ENCODE results near the gene TBCC. TPM values are rescaled to one million over a fixed set of nuclear protein-coding genes. Genes with fewer than 3 reads are reported as not detected.

TBCC gene
- total and polyA plus RNA-seq, 4 donors: 6.9 to 13.5 (median 11.7) TPM

DNA sequence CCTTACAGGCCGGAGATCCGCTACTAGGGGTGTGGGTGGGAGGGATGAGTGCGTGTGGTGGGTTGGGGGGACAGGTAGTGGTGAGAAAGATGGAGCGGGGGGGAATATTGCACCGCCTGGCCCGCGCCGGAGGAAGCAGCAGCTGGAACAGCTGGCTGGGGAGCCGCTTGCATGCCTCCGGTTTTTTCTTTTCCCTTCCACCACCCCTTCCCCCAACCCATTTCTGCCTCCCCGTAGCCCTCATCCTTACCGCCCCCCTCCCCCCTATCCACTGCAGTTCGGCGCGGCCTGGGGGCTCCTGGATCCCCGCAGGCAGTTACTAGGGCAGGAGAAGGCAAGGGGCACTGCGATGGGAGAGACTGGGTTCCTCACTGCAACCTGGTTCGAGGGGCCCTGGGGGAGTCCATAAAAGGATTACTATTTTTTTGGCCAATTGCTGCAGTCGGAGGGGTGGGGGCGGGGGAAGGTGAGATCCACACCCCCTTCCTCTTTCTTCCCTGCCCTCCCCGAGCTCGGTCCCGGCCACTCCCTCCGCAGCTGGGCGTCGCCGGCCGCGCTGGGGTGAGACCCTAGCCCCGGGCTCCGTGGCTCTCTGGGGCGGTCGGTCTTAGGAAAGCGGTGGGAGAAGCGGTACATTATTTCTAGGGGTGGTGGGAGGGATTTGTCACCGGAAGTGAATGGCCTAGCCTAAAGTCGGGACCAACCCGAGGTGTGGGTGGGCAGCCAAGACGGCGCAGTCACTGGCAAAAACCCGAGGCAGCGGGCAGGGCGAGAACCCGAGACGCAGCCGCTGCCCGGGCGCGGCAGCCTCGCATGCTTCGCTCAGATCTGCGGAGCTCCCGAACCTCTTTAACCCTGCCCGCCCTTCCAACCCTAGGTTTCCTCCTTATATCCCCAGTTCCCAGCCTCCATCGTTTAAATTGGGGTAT, 824 bp upstream of the TBCC start:
- WGBS: under 1% methylated on average over 55 of the region's 55 CpGs
- H3K9me3 ChIP-seq (ENCODE audit: control insufficient read depth in 4 of 4, low read length in 3 of 4): no peaks in the 10 kb centered on the region
- H3K9ac ChIP-seq (ENCODE audit: low read depth in 1 of 2, low read length in 2 of 2): peak overlapping the region; percentile 79 to 94
- peaks cover 7 to 27% (median 13%) of the 10 kb centered on the region in 4 donors for H3K4me1 ChIP-seq (ENCODE audit: control insufficient read depth in 4 of 4, insufficient read depth in 4 of 4, low read length in 3 of 4)
- peak overlapping the region; percentile 78 to 92 for H3K27ac ChIP-seq (ENCODE audit: low read depth in 1 of 2, low read length in 2 of 2)
- DNase-seq (ENCODE audit: low spot score): peak; percentile 76
- no peaks in the 10 kb centered on the region for H3K27me3 ChIP-seq (ENCODE audit: control insufficient read depth in 4 of 4, insufficient read depth in 4 of 4, low read length in 3 of 4)
- TF ChIP-seq RAD21 (IDR thresholded peaks at IDR 0.05) (peak in 1 of 2 donors; percentile 13), RXRA (IDR thresholded peaks at IDR 0.05) (no peak), HNF4A (conservative IDR thresholded peaks at IDR 0.05) (no peak), SP1 (IDR thresholded peaks at IDR 0.05) (peak; percentile 38), GABPA (IDR thresholded peaks at IDR 0.05 in 1 of 2, conservative IDR thresholded peaks at IDR 0.05 in 1 of 2) (peak; percentile 15 to 44), NR2F2 (IDR thresholded peaks at IDR 0.05) (no peak), FOXA1 (IDR thresholded peaks at IDR 0.05) (no peak), YY1 (IDR thresholded peaks at IDR 0.05) (peak; percentile 36), HNF4G (IDR thresholded peaks at IDR 0.05) (no peak), JUND (IDR thresholded peaks at IDR 0.05) (no peak), TAF1 (conservative IDR thresholded peaks at IDR 0.05) (peak; percentile 67), EGR1 (IDR thresholded peaks at IDR 0.05; ENCODE audit: low read depth in 2 of 2) (peak in 1 of 2 donors; percentile 16), FOXA2 (IDR thresholded peaks at IDR 0.05) (no peak)
- TF ChIP-seq, protein P1, sequence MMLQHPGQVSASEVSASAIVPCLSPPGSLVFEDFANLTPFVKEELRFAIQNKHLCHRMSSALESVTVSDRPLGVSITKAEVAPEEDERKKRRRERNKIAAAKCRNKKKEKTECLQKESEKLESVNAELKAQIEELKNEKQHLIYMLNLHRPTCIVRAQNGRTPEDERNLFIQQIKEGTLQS (IDR thresholded peaks at IDR 0.05): no peak
- TF ChIP-seq, protein P2, sequence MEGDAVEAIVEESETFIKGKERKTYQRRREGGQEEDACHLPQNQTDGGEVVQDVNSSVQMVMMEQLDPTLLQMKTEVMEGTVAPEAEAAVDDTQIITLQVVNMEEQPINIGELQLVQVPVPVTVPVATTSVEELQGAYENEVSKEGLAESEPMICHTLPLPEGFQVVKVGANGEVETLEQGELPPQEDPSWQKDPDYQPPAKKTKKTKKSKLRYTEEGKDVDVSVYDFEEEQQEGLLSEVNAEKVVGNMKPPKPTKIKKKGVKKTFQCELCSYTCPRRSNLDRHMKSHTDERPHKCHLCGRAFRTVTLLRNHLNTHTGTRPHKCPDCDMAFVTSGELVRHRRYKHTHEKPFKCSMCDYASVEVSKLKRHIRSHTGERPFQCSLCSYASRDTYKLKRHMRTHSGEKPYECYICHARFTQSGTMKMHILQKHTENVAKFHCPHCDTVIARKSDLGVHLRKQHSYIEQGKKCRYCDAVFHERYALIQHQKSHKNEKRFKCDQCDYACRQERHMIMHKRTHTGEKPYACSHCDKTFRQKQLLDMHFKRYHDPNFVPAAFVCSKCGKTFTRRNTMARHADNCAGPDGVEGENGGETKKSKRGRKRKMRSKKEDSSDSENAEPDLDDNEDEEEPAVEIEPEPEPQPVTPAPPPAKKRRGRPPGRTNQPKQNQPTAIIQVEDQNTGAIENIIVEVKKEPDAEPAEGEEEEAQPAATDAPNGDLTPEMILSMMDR (IDR thresholded peaks at IDR 0.05; ENCODE audit: low read depth, low read length, missing input control): no peak
- TF ChIP-seq, protein P3, sequence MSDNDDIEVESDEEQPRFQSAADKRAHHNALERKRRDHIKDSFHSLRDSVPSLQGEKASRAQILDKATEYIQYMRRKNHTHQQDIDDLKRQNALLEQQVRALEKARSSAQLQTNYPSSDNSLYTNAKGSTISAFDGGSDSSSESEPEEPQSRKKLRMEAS (IDR thresholded peaks at IDR 0.05): no peak
- TF ChIP-seq, protein P4, sequence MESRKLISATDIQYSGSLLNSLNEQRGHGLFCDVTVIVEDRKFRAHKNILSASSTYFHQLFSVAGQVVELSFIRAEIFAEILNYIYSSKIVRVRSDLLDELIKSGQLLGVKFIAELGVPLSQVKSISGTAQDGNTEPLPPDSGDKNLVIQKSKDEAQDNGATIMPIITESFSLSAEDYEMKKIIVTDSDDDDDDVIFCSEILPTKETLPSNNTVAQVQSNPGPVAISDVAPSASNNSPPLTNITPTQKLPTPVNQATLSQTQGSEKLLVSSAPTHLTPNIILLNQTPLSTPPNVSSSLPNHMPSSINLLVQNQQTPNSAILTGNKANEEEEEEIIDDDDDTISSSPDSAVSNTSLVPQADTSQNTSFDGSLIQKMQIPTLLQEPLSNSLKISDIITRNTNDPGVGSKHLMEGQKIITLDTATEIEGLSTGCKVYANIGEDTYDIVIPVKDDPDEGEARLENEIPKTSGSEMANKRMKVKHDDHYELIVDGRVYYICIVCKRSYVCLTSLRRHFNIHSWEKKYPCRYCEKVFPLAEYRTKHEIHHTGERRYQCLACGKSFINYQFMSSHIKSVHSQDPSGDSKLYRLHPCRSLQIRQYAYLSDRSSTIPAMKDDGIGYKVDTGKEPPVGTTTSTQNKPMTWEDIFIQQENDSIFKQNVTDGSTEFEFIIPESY (IDR thresholded peaks at IDR 0.05): no peak
- TF ChIP-seq, protein P5, sequence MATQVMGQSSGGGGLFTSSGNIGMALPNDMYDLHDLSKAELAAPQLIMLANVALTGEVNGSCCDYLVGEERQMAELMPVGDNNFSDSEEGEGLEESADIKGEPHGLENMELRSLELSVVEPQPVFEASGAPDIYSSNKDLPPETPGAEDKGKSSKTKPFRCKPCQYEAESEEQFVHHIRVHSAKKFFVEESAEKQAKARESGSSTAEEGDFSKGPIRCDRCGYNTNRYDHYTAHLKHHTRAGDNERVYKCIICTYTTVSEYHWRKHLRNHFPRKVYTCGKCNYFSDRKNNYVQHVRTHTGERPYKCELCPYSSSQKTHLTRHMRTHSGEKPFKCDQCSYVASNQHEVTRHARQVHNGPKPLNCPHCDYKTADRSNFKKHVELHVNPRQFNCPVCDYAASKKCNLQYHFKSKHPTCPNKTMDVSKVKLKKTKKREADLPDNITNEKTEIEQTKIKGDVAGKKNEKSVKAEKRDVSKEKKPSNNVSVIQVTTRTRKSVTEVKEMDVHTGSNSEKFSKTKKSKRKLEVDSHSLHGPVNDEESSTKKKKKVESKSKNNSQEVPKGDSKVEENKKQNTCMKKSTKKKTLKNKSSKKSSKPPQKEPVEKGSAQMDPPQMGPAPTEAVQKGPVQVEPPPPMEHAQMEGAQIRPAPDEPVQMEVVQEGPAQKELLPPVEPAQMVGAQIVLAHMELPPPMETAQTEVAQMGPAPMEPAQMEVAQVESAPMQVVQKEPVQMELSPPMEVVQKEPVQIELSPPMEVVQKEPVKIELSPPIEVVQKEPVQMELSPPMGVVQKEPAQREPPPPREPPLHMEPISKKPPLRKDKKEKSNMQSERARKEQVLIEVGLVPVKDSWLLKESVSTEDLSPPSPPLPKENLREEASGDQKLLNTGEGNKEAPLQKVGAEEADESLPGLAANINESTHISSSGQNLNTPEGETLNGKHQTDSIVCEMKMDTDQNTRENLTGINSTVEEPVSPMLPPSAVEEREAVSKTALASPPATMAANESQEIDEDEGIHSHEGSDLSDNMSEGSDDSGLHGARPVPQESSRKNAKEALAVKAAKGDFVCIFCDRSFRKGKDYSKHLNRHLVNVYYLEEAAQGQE (IDR thresholded peaks at IDR 0.05): peak; percentile 49
- no peaks in the 10 kb centered on the region for H3K36me3 ChIP-seq (ENCODE audit: control insufficient read depth in 4 of 4, insufficient read depth in 3 of 4, low read depth in 1 of 4, low read length in 3 of 4)
- H3K4me3 ChIP-seq (ENCODE audit: low read depth in 1 of 3, low read length in 3 of 3): peak overlapping the region; percentile 74 to 89 (median 83)
